ENCODE measurements around the gene SOCS1.

The SOCS1 gene

GRCh38 chr16:11263737-11264136, 7.7 kb upstream of the SOCS1 start:
- in situ Hi-C loops (cut with MboI; ENCODE audit: low sequenced_read_pairs) = no loop called here

- in situ Hi-C loops (cut with MboI; ENCODE audit: low sequenced_read_pairs) = no loop called here
These were observed 6.9 kb upstream of the SOCS1 start for GRCh38 chr16:11262915-11263314.

GRCh38 chr16:11260596-11260966, 4.6 kb upstream of the SOCS1 start:
- in situ Hi-C loops (cut with MboI; ENCODE audit: low sequenced_read_pairs) = no loop called here

GRCh38 chr16:11259655-11260595, 3.9 kb upstream of the SOCS1 start:
- in situ Hi-C loops (cut with MboI; ENCODE audit: low sequenced_read_pairs) = loop anchor here (10.0 kb wide), 1 partner anchor 285 kb away; no protein-coding TSS in a partner anchor

GRCh38 chr16:11258553-11259492, 2.8 kb upstream of the SOCS1 start:
- in situ Hi-C loops (cut with MboI; ENCODE audit: low sequenced_read_pairs) = loop anchor here (10.0 kb wide), 1 partner anchor 284 kb away; no protein-coding TSS in a partner anchor

GRCh38 chr16:11257131-11257938, 1.3 kb upstream of the SOCS1 start:
- in situ Hi-C loops (cut with MboI; ENCODE audit: low sequenced_read_pairs) = loop anchor here (10.0 kb wide), 1 partner anchor 283 kb away; no protein-coding TSS in a partner anchor

GRCh38 chr16:11256661-11257130, 692 bp upstream of the SOCS1 start:
- in situ Hi-C loops (cut with MboI; ENCODE audit: low sequenced_read_pairs) = loop anchor here (10.0 kb wide), 1 partner anchor 282 kb away; no protein-coding TSS in a partner anchor

GRCh38 chr16:11254913-11255736, 879 bp downstream of the SOCS1 start:
- in situ Hi-C loops (cut with MboI; ENCODE audit: low sequenced_read_pairs) = loop anchor here (10.0 kb wide), 1 partner anchor 280 kb away; no protein-coding TSS in a partner anchor

GRCh38 chr16:11253995-11254912, 1.8 kb downstream of the SOCS1 start:
- in situ Hi-C loops (cut with MboI; ENCODE audit: low sequenced_read_pairs) = loop anchor here (10.0 kb wide), 1 partner anchor 279 kb away; no protein-coding TSS in a partner anchor

- in situ Hi-C loops (cut with MboI; ENCODE audit: low sequenced_read_pairs) = loop anchor here (10.0 kb wide), 1 partner anchor 279 kb away; no protein-coding TSS in a partner anchor
These were observed 2.7 kb downstream of the SOCS1 start for GRCh38 chr16:11253009-11253994.

GRCh38 chr16:11252482-11252931, 3.5 kb downstream of the SOCS1 start:
- in situ Hi-C loops (cut with MboI; ENCODE audit: low sequenced_read_pairs) = loop anchor here (10.0 kb wide), 1 partner anchor 278 kb away; no protein-coding TSS in a partner anchor

- in situ Hi-C loops (cut with MboI; ENCODE audit: low sequenced_read_pairs) = loop anchor here (10.0 kb wide), 1 partner anchor 277 kb away; no protein-coding TSS in a partner anchor
These were observed 4.2 kb downstream of the SOCS1 start for GRCh38 chr16:11251525-11252481.

GRCh38 chr16:11250786-11251524, 5.0 kb downstream of the SOCS1 start:
- in situ Hi-C loops (cut with MboI; ENCODE audit: low sequenced_read_pairs) = loop anchor here (10.0 kb wide), 1 partner anchor 276 kb away; no protein-coding TSS in a partner anchor

GRCh38 chr16:11250091-11250785, 5.8 kb downstream of the SOCS1 start:
- in situ Hi-C loops (cut with MboI; ENCODE audit: low sequenced_read_pairs) = loop anchor here (10.0 kb wide), 1 partner anchor 275 kb away; no protein-coding TSS in a partner anchor
